Lung (tissue), 12 donors: Measurements from ENCODE around the gene ZBTB38. TPM values are rescaled to one million over a fixed set of nuclear protein-coding genes. Genes with fewer than 3 reads are reported as not detected.

Source experiments
- ATAC-seq: fragments of 200-7000 bp; cut with Tn5 transposase; one replicate; pipeline ENCODE4 v1.9.1; 2020; ENCODE audit warnings: moderate number of reproducible peaks; ENCODE audit not compliant: insufficient read depth, low FRiP score
- DNase-seq, 3 donors: peaks; one replicate each; pipeline ENCODE4 v3.0.0-alpha.2; 2013 to 2017
- H3K27ac ChIP-seq, 2 donors: one replicate each; pipeline ENCODE4 v1.5.1; 2013; ENCODE audit warnings: mild to moderate bottlenecking in 2 of 2, moderate library complexity in 2 of 2, control low read depth in 1 of 2, inconsistent platforms in 1 of 2, low read depth in 1 of 2, low read length in 1 of 2
- H3K27me3 ChIP-seq, 3 donors: one replicate each; pipeline ENCODE4 v1.5.1; 2013; ENCODE audit warnings: low read length in 2 of 3; ENCODE audit not compliant: control insufficient read depth in 3 of 3, insufficient read depth in 3 of 3
- H3K36me3 ChIP-seq, 4 donors: one replicate each; pipeline ENCODE4 v1.5.1; 2013; ENCODE audit warnings: low read length in 4 of 4, mild to moderate bottlenecking in 1 of 4, moderate library complexity in 1 of 4; ENCODE audit not compliant: control insufficient read depth in 4 of 4, insufficient read depth in 4 of 4
- H3K4me1 ChIP-seq, 5 donors: one replicate each; pipeline ENCODE4 v1.5.1; 2013; ENCODE audit warnings: low read length in 5 of 5, mild to moderate bottlenecking in 2 of 5, moderate library complexity in 1 of 5; ENCODE audit not compliant: control insufficient read depth in 5 of 5, insufficient read depth in 5 of 5
- H3K4me3 ChIP-seq: one replicate; pipeline ENCODE4 v1.5.1; 2013; ENCODE audit warnings: mild to moderate bottlenecking, control low read depth, moderate library complexity
- H3K9ac ChIP-seq, 2 donors: one replicate each; pipeline ENCODE4 v1.5.1; 2013; ENCODE audit warnings: low read length in 2 of 2, control low read depth in 1 of 2; ENCODE audit not compliant: insufficient read depth in 1 of 2
- H3K9me3 ChIP-seq, 4 donors: one replicate each; pipeline ENCODE4 v1.5.1; 2013; ENCODE audit warnings: low read length in 3 of 4, mild to moderate bottlenecking in 1 of 4, moderate library complexity in 1 of 4; ENCODE audit not compliant: control insufficient read depth in 4 of 4, insufficient read depth in 3 of 4
- WGBS, 2 donors: extraction: QIAGEN DNeasy Blood & Tissue Kit; methylation state at CpG; one replicate each; pipeline ENCODE4 v1.1.7; 2013; 5-methylcytosine and 5-hydroxymethylcytosine counted together
- polyA plus RNA-seq, 2 donors: library from polyadenylated mRNA; stranded (reverse); fragments of 200-250 nt; gene quantifications; one replicate each; pipeline ENCODE4 v1.2.1, GENCODE V29; 2013
- total RNA-seq, 2 donors: library from RNA; depleted of rRNA in 1 of 2; stranded (reverse); fragments of >200 nt in 1 of 2; gene quantifications; one replicate each; pipeline ENCODE4 v1.2.1, GENCODE V29; 2014 to 2021
- TF ChIP-seq, protein P1 (sequence below): IDR thresholded peaks from 2 replicates; pipeline ENCODE4 v1.5.1; 2012; ENCODE audit warnings: mild to moderate bottlenecking; ENCODE audit errors: control extremely low read depth, extremely low read depth
- donor health status: control.
- donor health status: control.
- donor health status: Bipolar disorder and iron deficiency.
- donor health status: healthy.
- donor health status: DM: yes; HTN: yes; CAD: no.

The ZBTB38 gene
- total and polyA plus RNA-seq, 4 donors, result 9.3 to 111 (median 53.5) TPM

DNA sequence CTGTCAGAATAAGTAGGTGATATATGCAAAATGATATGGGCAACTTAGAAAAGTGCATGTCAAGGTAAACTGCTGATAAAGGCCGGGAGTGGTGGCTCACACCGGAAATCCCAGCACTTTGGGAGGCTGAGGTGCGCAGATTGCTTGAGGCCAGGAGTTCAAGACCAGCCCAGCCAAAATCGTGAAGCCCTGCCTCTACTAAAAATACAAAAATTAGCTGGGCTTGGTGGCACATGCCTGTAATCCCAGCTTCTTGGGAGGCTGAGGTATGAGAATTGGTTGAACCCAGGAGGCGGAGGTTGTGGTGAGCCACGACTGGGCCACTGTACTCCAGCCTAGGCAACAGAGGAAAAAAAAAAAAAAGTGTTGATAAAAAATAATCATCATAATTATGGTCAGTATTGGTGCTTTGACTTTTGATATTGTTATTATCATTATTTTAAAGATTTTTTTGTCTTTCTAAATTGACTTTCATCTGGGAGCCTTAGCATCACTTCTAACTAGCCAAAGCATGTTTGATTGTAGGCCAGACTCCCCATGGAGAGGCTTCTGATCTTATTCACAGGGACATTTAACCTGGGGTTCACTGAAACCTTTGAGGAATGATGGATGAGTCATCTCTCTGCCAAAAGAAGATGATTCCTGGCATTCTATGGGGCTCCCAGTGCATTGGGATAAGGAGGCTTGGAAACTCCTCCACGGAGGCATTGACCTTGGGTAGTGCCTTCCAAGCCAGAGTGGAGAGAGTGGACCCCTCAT lies 5.6 kb downstream of the ZBTB38 start:
- H3K36me3 ChIP-seq, result peaks cover 2 to 9% (median 5%) of the 10 kb centered on the region in 4 donors
- no peak overlapping the region for H3K27ac ChIP-seq
- 89 to 96% methylated on average over 7 of the region's 7 CpGs for WGBS, 2 donors
- TF ChIP-seq, protein P1, sequence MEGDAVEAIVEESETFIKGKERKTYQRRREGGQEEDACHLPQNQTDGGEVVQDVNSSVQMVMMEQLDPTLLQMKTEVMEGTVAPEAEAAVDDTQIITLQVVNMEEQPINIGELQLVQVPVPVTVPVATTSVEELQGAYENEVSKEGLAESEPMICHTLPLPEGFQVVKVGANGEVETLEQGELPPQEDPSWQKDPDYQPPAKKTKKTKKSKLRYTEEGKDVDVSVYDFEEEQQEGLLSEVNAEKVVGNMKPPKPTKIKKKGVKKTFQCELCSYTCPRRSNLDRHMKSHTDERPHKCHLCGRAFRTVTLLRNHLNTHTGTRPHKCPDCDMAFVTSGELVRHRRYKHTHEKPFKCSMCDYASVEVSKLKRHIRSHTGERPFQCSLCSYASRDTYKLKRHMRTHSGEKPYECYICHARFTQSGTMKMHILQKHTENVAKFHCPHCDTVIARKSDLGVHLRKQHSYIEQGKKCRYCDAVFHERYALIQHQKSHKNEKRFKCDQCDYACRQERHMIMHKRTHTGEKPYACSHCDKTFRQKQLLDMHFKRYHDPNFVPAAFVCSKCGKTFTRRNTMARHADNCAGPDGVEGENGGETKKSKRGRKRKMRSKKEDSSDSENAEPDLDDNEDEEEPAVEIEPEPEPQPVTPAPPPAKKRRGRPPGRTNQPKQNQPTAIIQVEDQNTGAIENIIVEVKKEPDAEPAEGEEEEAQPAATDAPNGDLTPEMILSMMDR, result no peak
- ATAC-seq (no peak), DNase-seq (no peak)
- H3K4me3 ChIP-seq, result no peak overlapping the region
- H3K4me1 ChIP-seq, result peaks cover 2 to 17% (median 7%) of the 10 kb centered on the region in 5 donors
- H3K9me3 ChIP-seq, result no peaks in the 10 kb centered on the region
- no peaks in the 10 kb centered on the region for H3K27me3 ChIP-seq
- H3K9ac ChIP-seq, result no peak overlapping the region

DNA sequence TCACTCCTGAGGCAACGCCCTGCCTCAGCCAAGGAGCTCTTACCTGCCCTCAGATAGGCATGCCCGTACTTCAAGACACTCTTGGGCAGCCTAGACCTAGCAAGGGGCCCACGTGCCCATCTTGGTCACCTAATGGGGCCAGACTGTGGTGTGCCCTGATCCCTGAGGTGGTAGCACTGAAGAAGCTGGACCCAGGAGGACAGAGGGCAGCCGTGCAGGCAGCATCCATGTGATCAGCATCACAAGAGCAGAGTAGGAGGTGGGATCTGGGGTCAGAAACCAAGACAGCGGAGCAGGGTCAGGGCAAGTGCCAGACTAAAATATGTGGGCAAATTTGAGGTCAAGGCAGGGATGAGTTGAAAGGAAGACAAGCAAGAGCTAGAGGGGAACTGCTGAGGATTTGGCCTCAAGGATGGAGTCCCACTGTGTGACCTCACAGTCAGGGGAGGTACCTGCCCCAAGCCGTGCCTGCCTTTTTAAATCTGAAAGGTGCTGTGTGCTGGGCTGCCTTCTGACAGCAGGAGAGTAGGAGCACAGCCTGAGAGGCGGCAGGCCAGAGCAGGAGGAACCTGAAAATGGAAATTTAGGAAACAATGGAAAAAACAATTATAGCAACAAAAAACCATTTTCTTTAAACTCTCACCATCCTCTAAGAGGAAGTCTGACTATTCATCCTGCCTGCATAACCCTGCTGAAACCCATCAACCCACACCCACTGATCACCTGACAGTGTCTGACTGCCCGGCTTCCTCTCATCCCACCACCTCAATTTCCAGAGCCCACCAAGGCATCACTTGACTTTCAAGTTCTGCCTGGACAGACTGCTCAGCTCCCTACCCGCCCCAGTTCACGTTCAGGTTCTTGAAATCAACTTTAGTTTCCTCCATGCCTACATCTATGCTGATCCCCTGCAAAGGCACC lies 7.3 kb downstream of the ZBTB38 start:
- Histone ChIP-seq H3K27ac (no peak overlapping the region), H3K36me3 (peaks cover 2 to 13% (median 4%) of the 10 kb centered on the region in 4 donors), H3K4me3 (no peak overlapping the region), H3K4me1 (peaks cover 0 to 21% (median 15%) of the 10 kb centered on the region in 5 donors), H3K27me3 (no peaks in the 10 kb centered on the region), H3K9ac (no peak overlapping the region), H3K9me3 (peaks cover 0 to 2% (median 0%) of the 10 kb centered on the region in 4 donors)
- 86 to 90% methylated on average over 10 of the region's 10 CpGs for WGBS, 2 donors
- no peak for DNase-seq
- no peak for ATAC-seq
- TF ChIP-seq, protein P1, result no peak

DNA sequence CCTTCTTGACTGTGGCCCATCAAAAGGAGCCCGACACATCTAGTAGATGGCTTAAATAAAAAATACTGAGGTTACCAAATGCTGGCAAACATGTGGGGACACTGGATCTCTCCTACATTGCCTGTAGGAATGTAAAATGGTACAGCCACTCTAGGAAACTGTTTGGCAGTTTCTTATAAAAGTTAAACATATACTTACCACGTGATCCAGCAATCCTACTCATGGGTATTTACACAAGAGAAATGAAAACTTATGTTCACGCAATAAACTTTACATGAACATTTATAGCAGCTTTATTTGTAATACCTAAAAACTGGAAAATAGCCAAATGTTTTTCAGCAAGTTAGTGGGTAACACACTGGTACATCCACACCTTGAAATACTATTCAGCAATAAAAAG lies 9.1 kb downstream of the ZBTB38 start:
- Histone ChIP-seq H3K27me3 (no peaks in the 10 kb centered on the region), H3K4me3 (no peak overlapping the region), H3K9ac (no peak overlapping the region), H3K4me1 (peaks cover 0 to 17% (median 15%) of the 10 kb centered on the region in 5 donors), H3K9me3 (peaks cover 0 to 2% (median 0%) of the 10 kb centered on the region in 4 donors), H3K36me3 (peaks cover 3 to 18% (median 6%) of the 10 kb centered on the region in 4 donors), H3K27ac (no peak overlapping the region)
- TF ChIP-seq, protein P1, result no peak
- ATAC-seq, result no peak
- no peak for DNase-seq
- 79 to 89% methylated on average over 3 of the region's 3 CpGs for WGBS, 2 donors
